G401.6 (cell line): ENCODE measurements around the gene SPIRE2.
"Not testable (repeated sequence)": the region's sequence is repeated elsewhere in the genome, so short reads cannot be mapped to it uniquely, and the experiment has no call there.

Experiments used
- FAIRE-seq: peaks from 2 replicates; lab custom pipeline; 2012; peaks lifted over from hg19 to GRCh38; lab: Jason Lieb, UNC

Gene SPIRE2

GRCh38 chr16:89869911-89870310 is 41.6 kb downstream of the SPIRE2 start:
- FAIRE-seq = no peak

GRCh38 chr16:89870440-89870839 is 42.2 kb downstream of the SPIRE2 start:
- FAIRE-seq = no peak

- no peak for FAIRE-seq
Measured at GRCh38 chr16:89871895-89872294, 43.6 kb downstream of the SPIRE2 start.

- no peak for FAIRE-seq
Measured at GRCh38 chr16:89873109-89873971, 45.1 kb downstream of the SPIRE2 start, which contains the start of gene TCF25. TCF25 (plus strand) TSS chr16:89873592; CDS start chr16:89873668, 76 bp downstream.

GRCh38 chr16:89873972-89874689 is 45.9 kb downstream of the SPIRE2 start:
- no peak for FAIRE-seq

GRCh38 chr16:89879123-89879522 is 50.8 kb downstream of the SPIRE2 start:
- not testable (repeated sequence) for FAIRE-seq

GRCh38 chr16:89880477-89881367 is 52.4 kb downstream of the SPIRE2 start:
- no peak for FAIRE-seq

- FAIRE-seq = no peak
Measured at GRCh38 chr16:89881368-89881730, 53.1 kb downstream of the SPIRE2 start.

GRCh38 chr16:89883346-89884040 is 55.2 kb downstream of the SPIRE2 start:
- FAIRE-seq = no peak

GRCh38 chr16:89884041-89884421 is 55.8 kb downstream of the SPIRE2 start:
- FAIRE-seq = no peak

- no peak for FAIRE-seq
Measured at GRCh38 chr16:89887243-89887642, 59.0 kb downstream of the SPIRE2 start.

- FAIRE-seq = no peak
Measured at GRCh38 chr16:89890200-89890599, 61.9 kb downstream of the SPIRE2 start.

- no peak for FAIRE-seq
Measured at GRCh38 chr16:89890886-89891657, 62.8 kb downstream of the SPIRE2 start.

- FAIRE-seq = no peak
Measured at GRCh38 chr16:89892055-89892630, 63.9 kb downstream of the SPIRE2 start.

- no peak for FAIRE-seq
Measured at GRCh38 chr16:89892635-89893034, 64.4 kb downstream of the SPIRE2 start.

GRCh38 chr16:89893642-89894548 is 65.6 kb downstream of the SPIRE2 start:
- no peak for FAIRE-seq

- FAIRE-seq = no peak
Measured at GRCh38 chr16:89895482-89896250, 67.4 kb downstream of the SPIRE2 start.

- FAIRE-seq = no peak
Measured at GRCh38 chr16:89897204-89897603, 68.9 kb downstream of the SPIRE2 start.
